ENCODE measurements around the gene DCDC1.

- no peak for TF ChIP-seq CTCF (IDR thresholded peaks at IDR 0.05)
- TF ChIP-seq POLR2A (IDR thresholded peaks at IDR 0.05): no peak
Observed at GRCh38 chr11:31414338-31414737, 44.8 kb upstream of the DCDC1 start.

All from adrenal gland (tissue), 5 donors.